Osteoblast (primary cell): ENCODE data around the gene LRR1. TPM values are rescaled to one million over a fixed set of nuclear protein-coding genes. Genes with fewer than 3 reads are reported as not detected.
"Not testable (repeated sequence)": the region's sequence is repeated elsewhere in the genome, so short reads cannot be mapped to it uniquely, and the experiment has no call there.

Source experiments
- DNase-seq: peaks from one replicate; pipeline ENCODE4 v3.0.0; 2011; ENCODE audit warnings: low spot score, mixed read lengths; ENCODE audit not compliant: insufficient read length; ENCODE audit errors: missing footprints
- H2AFZ ChIP-seq: 2 replicates; pipeline ENCODE4 v1.6.0; 2011; ENCODE audit warnings: mild to moderate bottlenecking, low read length
- H3K27ac ChIP-seq: 2 replicates; pipeline ENCODE4 v1.5.1; 2011; ENCODE audit warnings: mild to moderate bottlenecking, low read depth, low read length, moderate library complexity
- H3K27me3 ChIP-seq: 2 replicates; pipeline ENCODE4 v1.6.0; 2012; ENCODE audit warnings: mild to moderate bottlenecking, control low read depth, inconsistent platforms, low read length, moderate library complexity; ENCODE audit not compliant: insufficient read depth
- H3K36me3 ChIP-seq: 2 replicates; pipeline ENCODE4 v1.5.1; 2011; ENCODE audit warnings: mild to moderate bottlenecking, low read length, control low read depth, moderate library complexity; ENCODE audit not compliant: insufficient read depth
- H3K4me1 ChIP-seq: 2 replicates; pipeline ENCODE4 v1.5.1; 2011; ENCODE audit warnings: mild to moderate bottlenecking, low read length, control low read depth, moderate library complexity; ENCODE audit not compliant: insufficient read depth
- H3K4me2 ChIP-seq: 2 replicates; pipeline ENCODE4 v1.6.0; 2011; ENCODE audit warnings: mild to moderate bottlenecking, low read length; ENCODE audit not compliant: insufficient read depth
- H3K4me3 ChIP-seq: fragments of 200-600 bp; sonication (generic); 3 replicates; pipeline ENCODE4 v1.5.1; 2012; ENCODE audit warnings: mild to moderate bottlenecking, low read length, inconsistent platforms; ENCODE audit not compliant: insufficient read depth
- H3K79me2 ChIP-seq: 2 replicates; pipeline ENCODE4 v1.6.0; 2012; ENCODE audit warnings: mild to moderate bottlenecking, low read length, control low read depth, inconsistent platforms; ENCODE audit not compliant: insufficient read depth
- H3K9me3 ChIP-seq: 2 replicates; pipeline ENCODE4 v1.5.1; 2011; ENCODE audit warnings: low read depth, low read length, control low read depth
- H4K20me1 ChIP-seq: 2 replicates; pipeline ENCODE4 v1.6.0; 2012; ENCODE audit warnings: mild to moderate bottlenecking, low read length, control low read depth; ENCODE audit not compliant: insufficient read depth
- total RNA-seq: library from RNA; depleted of rRNA; stranded (reverse); fragments of >200 nt; gene quantifications from 2 replicates; pipeline ENCODE4 v1.2.3, GENCODE V29; 2012
- TF ChIP-seq, protein P1 (sequence below): IDR thresholded peaks from 2 replicates; pipeline ENCODE4 v1.5.1; 2011; ENCODE audit warnings: mild to moderate bottlenecking, low read depth, low read length, moderate library complexity; ENCODE audit errors: extremely low read depth

LRR1 gene
- total RNA-seq, 1 donor: 7.6 TPM

DNA sequence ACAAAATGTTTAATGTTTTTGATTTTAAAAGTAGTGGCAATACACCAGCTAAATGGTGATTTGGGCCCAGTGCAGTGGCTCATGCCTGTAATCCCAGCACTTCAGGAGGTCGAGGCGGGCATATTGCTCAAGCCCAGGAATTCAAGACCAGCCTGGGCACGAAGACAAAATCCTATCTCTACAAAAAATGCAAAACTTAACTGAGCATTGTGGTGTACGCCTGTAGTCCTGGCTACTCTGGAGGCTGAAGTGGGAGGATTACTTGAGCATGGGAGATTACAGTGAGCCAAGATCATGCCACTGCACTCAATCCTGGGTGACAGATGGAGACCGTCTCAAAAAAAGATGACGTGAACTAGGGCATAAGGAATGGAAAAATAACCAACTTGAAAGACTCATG, 17.0 kb downstream of the LRR1 start:
- H3K27me3 ChIP-seq: no peaks in the 10 kb centered on the region
- H4K20me1 ChIP-seq: peaks cover 14% of the 10 kb centered on the region
- peaks cover 23% of the 10 kb centered on the region for H3K36me3 ChIP-seq
- DNase-seq: no peak
- no peak overlapping the region for H3K4me3 ChIP-seq
- no peak overlapping the region for H2AFZ ChIP-seq
- H3K79me2 ChIP-seq: peaks cover 26% of the 10 kb centered on the region
- peaks cover 32% of the 10 kb centered on the region for H3K4me1 ChIP-seq
- TF ChIP-seq, protein P1, sequence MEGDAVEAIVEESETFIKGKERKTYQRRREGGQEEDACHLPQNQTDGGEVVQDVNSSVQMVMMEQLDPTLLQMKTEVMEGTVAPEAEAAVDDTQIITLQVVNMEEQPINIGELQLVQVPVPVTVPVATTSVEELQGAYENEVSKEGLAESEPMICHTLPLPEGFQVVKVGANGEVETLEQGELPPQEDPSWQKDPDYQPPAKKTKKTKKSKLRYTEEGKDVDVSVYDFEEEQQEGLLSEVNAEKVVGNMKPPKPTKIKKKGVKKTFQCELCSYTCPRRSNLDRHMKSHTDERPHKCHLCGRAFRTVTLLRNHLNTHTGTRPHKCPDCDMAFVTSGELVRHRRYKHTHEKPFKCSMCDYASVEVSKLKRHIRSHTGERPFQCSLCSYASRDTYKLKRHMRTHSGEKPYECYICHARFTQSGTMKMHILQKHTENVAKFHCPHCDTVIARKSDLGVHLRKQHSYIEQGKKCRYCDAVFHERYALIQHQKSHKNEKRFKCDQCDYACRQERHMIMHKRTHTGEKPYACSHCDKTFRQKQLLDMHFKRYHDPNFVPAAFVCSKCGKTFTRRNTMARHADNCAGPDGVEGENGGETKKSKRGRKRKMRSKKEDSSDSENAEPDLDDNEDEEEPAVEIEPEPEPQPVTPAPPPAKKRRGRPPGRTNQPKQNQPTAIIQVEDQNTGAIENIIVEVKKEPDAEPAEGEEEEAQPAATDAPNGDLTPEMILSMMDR: no peak
- H3K9me3 ChIP-seq: no peaks in the 10 kb centered on the region
- no peak overlapping the region for H3K4me2 ChIP-seq
- no peak overlapping the region for H3K27ac ChIP-seq

DNA sequence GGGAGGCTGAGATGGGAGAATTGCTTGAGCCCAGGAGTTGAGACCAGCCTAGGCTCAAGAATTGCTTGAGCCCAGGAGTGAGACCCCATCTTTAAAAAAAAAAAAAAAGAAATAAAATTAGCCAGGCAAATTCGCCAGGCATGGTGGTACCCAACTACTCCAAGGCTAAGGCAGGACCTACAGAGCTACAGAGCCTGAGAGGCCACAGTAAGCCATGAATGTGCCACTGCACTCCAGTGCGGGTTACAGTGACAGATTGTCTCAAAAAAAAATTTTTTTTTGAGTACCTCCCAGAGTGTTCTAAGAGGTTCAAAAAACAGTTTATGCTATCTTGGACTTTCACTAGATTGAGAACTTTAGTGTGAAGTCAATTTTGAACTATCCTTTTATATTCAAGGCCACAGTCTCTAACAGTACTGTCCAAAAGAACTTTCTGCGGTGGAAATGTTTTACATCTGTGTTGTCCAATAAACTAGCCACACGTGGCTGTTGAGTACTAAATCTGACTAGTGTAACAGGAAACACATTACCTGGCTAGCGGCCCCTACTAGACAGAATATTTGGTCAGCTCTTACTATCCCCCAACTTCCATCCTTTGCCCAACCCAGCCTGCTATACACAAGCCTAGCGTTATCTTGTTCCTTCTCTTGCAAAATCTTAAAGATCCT, 19.2 kb downstream of the LRR1 start:
- H3K79me2 ChIP-seq: peaks cover 48% of the 10 kb centered on the region
- H3K4me1 ChIP-seq: peaks cover 44% of the 10 kb centered on the region
- no peak overlapping the region for H2AFZ ChIP-seq
- H3K36me3 ChIP-seq: peaks cover 23% of the 10 kb centered on the region
- H4K20me1 ChIP-seq: peaks cover 26% of the 10 kb centered on the region
- H3K4me2 ChIP-seq: peak overlapping the region; percentile 54
- TF ChIP-seq, protein P1: no peak
- H3K27ac ChIP-seq: peak overlapping the region; percentile 52
- no peaks in the 10 kb centered on the region for H3K27me3 ChIP-seq
- no peaks in the 10 kb centered on the region for H3K9me3 ChIP-seq
- no peak overlapping the region for H3K4me3 ChIP-seq
- no peak for DNase-seq

DNA sequence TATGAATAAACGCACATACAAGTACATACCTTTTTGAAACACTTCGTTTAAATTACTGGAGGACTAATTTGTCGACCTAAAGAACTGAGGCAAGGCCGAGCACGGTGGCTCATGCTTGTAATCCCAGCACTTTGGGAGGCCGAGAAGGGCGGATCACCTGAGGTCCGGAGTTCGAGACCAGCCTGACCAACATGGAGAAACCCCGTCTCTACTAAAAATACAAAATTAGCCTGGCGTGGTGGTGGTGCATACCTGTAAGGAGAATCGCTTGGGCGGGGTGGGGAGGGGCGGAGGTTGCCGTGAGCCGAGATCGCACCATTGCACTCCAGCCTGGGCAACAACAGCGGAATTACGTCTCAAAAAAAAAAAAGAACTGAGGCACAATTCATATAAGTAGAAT, 20.5 kb downstream of the LRR1 start:
- H3K27me3 ChIP-seq, DNase-seq, H3K9me3 ChIP-seq, H2AFZ ChIP-seq: not testable (repeated sequence)
- Histone ChIP-seq H3K4me3 (peak overlapping the region; percentile 96), H3K79me2 (peaks cover 61% of the 10 kb centered on the region), H3K4me2 (peak overlapping the region; percentile 92), H3K4me1 (peaks cover 53% of the 10 kb centered on the region), H4K20me1 (peaks cover 29% of the 10 kb centered on the region), H3K27ac (peak overlapping the region; percentile 98), H3K36me3 (peaks cover 23% of the 10 kb centered on the region)

DNA sequence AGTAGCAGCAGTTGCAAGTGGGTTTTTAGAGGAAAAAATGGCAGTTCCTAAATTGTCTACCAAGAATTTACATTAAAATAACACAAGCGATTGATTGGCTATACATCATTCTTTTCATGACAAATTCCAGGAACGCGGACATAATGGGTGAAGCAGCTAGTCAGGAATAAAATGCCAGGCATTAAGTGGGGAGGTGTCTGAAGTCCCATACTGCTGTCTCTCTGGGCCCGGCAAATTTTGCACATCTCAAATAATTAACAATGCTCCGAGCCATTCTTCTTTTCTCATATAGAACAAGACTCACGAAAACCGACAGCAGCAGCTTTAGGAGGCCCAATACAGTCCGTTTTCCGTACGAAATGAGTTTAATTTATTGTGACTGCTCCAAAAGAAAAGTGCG, 21.0 kb downstream of the LRR1 start:
- DNase-seq: no peak
- Histone ChIP-seq H3K27ac (peak overlapping the region; percentile 98), H2AFZ (peak overlapping the region; percentile 96), H4K20me1 (peaks cover 29% of the 10 kb centered on the region), H3K79me2 (peaks cover 61% of the 10 kb centered on the region), H3K27me3 (no peaks in the 10 kb centered on the region), H3K36me3 (peaks cover 23% of the 10 kb centered on the region), H3K4me2 (peak overlapping the region; percentile 92), H3K9me3 (no peaks in the 10 kb centered on the region), H3K4me1 (peaks cover 53% of the 10 kb centered on the region), H3K4me3 (peak overlapping the region; percentile 96)
- TF ChIP-seq, protein P1: no peak
